ENCODE measurements around the gene DSN1. TPM values are rescaled to one million over a fixed set of nuclear protein-coding genes. Genes with fewer than 3 reads are reported as not detected.

Gene DSN1
- total and polyA plus RNA-seq, 2 of the 8 experiments (the other 6 are each of a cell fraction or from before 2014, with no cell fraction given) = 12.0 to 26.2 TPM

DNA sequence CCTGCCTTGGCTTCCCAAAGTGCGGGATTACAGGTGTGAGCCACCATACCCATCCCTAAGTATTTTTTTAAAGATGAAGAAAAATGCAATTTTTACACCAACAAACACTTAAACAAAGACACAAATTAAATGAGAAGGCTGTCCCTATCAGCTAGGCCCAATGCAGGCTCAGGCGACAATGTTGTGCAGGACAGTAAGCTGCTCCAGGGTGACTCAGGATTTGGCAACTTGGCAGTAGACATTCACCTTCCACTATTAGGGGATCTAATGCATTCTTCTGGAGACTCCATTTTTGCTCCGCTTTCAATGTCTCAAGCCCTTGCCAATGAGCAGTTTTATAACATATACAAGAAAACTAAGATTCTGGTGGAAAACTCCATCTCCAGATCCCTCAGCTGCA is 47.4 kb downstream of the DSN1 start:
- ChIA-PET POLR2A (ENCODE audit: partially characterized antibody) (no interaction called here), CTCF (ENCODE audit: partially characterized antibody) (interaction anchor here (1.1 to 1.3 kb wide), 3 partner anchors 12 to 93 kb away, joined by 3 to 4 read pairs (median 3); no protein-coding TSS in a partner anchor)
- Histone ChIP-seq H3K4me3 (ENCODE audit: extremely low read depth in 1 of 4, insufficient read depth in 2 of 4, low read depth in 3 of 4, low read length in 4 of 4) (no peak overlapping the region), H4K91ac (replicated peaks; ENCODE audit: insufficient read length, low read length) (no peak overlapping the region), H4K8ac (ENCODE audit: extremely low read depth, insufficient read depth, low read length) (no peak overlapping the region), H3K56ac (replicated peaks; ENCODE audit: insufficient read length, low read depth, low read length) (no peak overlapping the region), H3K27me3 (replicated peaks in 1 of 4; ENCODE audit: control insufficient read depth in 3 of 4, extremely low read depth in 1 of 4, insufficient read depth in 3 of 4, low read length in 3 of 4) (no peaks in the 10 kb centered on the region), H3K23ac (ENCODE audit: insufficient read length) (no peak overlapping the region), H3K23me2 (ENCODE audit: low read depth, low read length) (no peaks in the 10 kb centered on the region; the same call in 1 of the 2 replicates), H3K4me2 (ENCODE audit: insufficient read depth in 1 of 2, low read depth in 2 of 2, low read length in 2 of 2) (no peak overlapping the region), H3K36me3 (ENCODE audit: control insufficient read depth in 2 of 4, insufficient read depth in 4 of 4, low read length in 3 of 4) (no peaks in the 10 kb centered on the region), H2BK12ac (ENCODE audit: low read depth, low read length) (no peak overlapping the region), H3K4ac (replicated peaks; ENCODE audit: insufficient read length, low read depth, low read length) (no peak overlapping the region), H2BK20ac (ENCODE audit: low read length) (no peak overlapping the region), H3K14ac (ENCODE audit: insufficient read length) (no peak overlapping the region), H4K5ac (ENCODE audit: insufficient read length, low read depth, low read length) (no peak overlapping the region), H3K4me1 (replicated peaks in 1 of 4; ENCODE audit: control insufficient read depth in 3 of 4, insufficient read depth in 4 of 4, low read length in 3 of 4) (no peaks in the 10 kb centered on the region), H2AFZ (ENCODE audit: low read length) (no peak overlapping the region), H2BK120ac (replicated peaks; ENCODE audit: low read depth, low read length) (no peak overlapping the region), H4K20me1 (replicated peaks in 1 of 2; ENCODE audit: control insufficient read depth in 1 of 2, insufficient read depth in 2 of 2, low read length in 2 of 2) (no peaks in the 10 kb centered on the region), H3K18ac (ENCODE audit: extremely low read depth, low read length) (no peak overlapping the region), H2AK5ac (ENCODE audit: low read depth, low read length) (no peak overlapping the region), H2BK15ac (ENCODE audit: low read length) (no peak overlapping the region), H3K79me1 (ENCODE audit: low read depth, low read length) (peaks cover 2% of the 10 kb centered on the region), H2BK5ac (ENCODE audit: low read depth, low read length) (no peak overlapping the region), H3K79me2 (ENCODE audit: control insufficient read depth in 1 of 2, insufficient read depth in 2 of 2, low read length in 2 of 2) (no peaks in the 10 kb centered on the region; a peak in 1 of 4 replicates), H3K9ac (replicated peaks in 1 of 4; ENCODE audit: extremely low read depth in 1 of 4, low read depth in 3 of 4, low read length in 3 of 4) (no peak overlapping the region), H3K27ac (ENCODE audit: low read depth, low read length) (no peak overlapping the region), H3K9me3 (ENCODE audit: insufficient read depth in 2 of 2, low read depth in 1 of 2, low read length in 1 of 2) (no peaks in the 10 kb centered on the region)
- DNase-seq (ENCODE audit: low read depth in 1 of 2, low spot score in 2 of 2) = no peak
- WGBS, 2 experiments (ENCODE audit: extremely low coverage in 1 of 2, insufficient coverage in 1 of 2, insufficient read length in 1 of 2, insufficient replicate concordance in 2 of 2, low coverage in 1 of 2, low lambda C conversion rate in 2 of 2, missing lambda C conversion rate in 1 of 2) = 98% methylated on average over 3 of the region's 3 CpGs; no CpG with 5 or more reads in 1 of the 2 experiments
- FAIRE-seq = no peak
- TF ChIP-seq MAFK (IDR thresholded peaks at IDR 0.05; ENCODE audit: low read depth, low read length) = no peak
- TF ChIP-seq, protein P1, sequence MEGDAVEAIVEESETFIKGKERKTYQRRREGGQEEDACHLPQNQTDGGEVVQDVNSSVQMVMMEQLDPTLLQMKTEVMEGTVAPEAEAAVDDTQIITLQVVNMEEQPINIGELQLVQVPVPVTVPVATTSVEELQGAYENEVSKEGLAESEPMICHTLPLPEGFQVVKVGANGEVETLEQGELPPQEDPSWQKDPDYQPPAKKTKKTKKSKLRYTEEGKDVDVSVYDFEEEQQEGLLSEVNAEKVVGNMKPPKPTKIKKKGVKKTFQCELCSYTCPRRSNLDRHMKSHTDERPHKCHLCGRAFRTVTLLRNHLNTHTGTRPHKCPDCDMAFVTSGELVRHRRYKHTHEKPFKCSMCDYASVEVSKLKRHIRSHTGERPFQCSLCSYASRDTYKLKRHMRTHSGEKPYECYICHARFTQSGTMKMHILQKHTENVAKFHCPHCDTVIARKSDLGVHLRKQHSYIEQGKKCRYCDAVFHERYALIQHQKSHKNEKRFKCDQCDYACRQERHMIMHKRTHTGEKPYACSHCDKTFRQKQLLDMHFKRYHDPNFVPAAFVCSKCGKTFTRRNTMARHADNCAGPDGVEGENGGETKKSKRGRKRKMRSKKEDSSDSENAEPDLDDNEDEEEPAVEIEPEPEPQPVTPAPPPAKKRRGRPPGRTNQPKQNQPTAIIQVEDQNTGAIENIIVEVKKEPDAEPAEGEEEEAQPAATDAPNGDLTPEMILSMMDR (IDR thresholded peaks at IDR 0.05; ENCODE audit: control extremely low read depth in 1 of 3, insufficient read depth in 1 of 3, low read depth in 1 of 3, low read length in 3 of 3) = no peak
- no peak for TF ChIP-seq SUZ12 (IDR thresholded peaks at IDR 0.05; ENCODE audit: low read length)
- no peak for TF ChIP-seq CHD2 (IDR thresholded peaks at IDR 0.05; ENCODE audit: low read length)
- TF ChIP-seq SP4 (IDR thresholded peaks at IDR 0.05; ENCODE audit: low read length) = no peak
- no peak for TF ChIP-seq SP1 (IDR thresholded peaks at IDR 0.05; ENCODE audit: low read depth, low read length)
- TF ChIP-seq BACH1 (IDR thresholded peaks at IDR 0.05; ENCODE audit: low read length) = no peak
- no peak for TF ChIP-seq EP300 (IDR thresholded peaks at IDR 0.05; ENCODE audit: borderline replicate concordance in 1 of 2, low read depth in 2 of 2, low read length in 2 of 2)
- TF ChIP-seq KDM1A (IDR thresholded peaks at IDR 0.05; ENCODE audit: borderline replicate concordance, low read length) = no peak
- TF ChIP-seq JUN (IDR thresholded peaks at IDR 0.05; ENCODE audit: low read depth, low read length) = no peak
- TF ChIP-seq MAX (IDR thresholded peaks at IDR 0.05) = no peak
- TF ChIP-seq JUND (IDR thresholded peaks at IDR 0.05; ENCODE audit: low read length) = no peak
- TF ChIP-seq SRF (IDR thresholded peaks at IDR 0.05; ENCODE audit: low read depth, low read length) = no peak

All from H1 (cell line).